ENCODE results near the gene HOXC6.

The HOXC6 gene

DNA sequence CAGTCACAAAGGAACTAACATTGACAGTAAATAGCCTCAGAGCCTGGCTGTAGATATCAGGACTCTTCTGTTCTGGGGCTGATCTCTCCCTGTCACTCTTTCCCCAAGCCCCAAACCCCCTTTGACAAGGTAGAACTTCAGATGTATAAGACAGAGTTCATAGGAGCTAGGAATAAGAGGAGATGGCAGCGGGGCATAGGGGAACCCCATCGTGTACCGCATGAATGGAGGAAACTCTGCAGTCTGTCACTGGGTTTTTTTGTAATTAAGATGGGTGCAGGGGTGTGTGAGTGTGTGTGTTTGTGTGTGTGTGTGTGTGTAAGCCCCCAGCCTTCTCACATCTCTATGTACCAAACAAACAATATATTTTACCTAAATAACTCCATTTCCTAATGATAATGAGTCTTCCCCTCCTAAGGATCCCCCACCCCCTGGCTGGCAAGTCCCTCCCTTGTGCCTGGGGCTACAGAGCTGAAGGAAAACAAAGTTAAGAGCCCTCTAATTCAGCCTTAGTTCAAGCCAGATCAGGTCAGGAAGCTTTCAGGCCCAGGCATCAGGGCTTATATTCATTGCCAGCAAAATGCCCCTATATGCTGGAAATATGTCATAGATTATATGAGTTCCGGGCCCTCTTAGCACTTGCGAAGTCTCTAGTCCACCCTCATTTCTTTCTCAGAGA is 16.3 kb downstream of the HOXC6 start:
- no peak for FAIRE-seq

DNA sequence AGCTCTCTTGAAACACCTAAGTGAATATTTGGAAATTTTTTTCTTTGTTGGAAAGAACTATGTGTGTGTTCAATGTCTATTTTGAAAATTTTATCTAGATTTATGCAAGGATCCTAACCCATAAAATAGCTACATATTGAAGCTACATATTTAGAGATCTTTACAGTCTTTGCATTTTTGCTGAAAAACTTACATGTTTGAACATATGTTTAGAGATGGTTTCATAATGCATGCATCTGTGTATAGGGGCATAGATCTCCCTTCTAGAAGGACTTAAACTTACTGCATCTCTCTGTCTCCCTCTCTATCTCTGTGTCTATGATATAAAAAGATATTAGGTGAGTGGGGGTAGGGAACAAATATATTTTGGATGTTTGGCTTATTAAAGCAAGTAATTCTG is 17.2 kb downstream of the HOXC6 start:
- FAIRE-seq, result no peak

DNA sequence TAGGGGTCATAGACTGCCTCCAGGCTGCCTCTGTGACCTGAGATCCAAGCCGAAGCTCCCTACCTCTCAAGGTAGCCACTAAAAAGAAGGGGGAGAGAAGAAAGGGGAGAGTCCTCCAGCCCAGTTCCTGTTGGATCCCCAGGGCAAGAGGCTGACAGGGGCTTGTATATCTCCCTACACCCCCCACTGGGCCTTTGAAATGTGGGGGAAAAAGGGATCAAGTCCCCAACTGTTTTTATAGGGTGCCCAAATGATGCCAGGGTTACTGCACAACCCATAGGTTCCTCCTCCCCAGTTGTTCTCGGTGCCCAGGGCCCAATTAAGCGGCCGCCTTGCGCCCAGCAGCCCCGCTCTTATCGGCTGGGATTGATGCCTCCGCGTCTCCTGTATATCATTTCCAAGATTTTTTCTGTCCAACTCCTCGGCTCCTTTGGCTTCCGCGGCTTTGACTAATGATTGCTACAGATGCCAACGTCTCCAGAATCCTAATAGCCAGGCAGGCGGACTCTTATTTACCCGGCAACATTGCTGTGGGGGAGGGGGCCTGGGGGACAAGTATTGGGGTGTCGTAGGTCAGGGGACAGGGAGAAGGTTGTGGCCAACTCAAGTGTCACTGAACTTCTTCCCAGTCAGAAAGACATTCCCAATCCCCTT is 17.8 kb downstream of the HOXC6 start:
- FAIRE-seq, result no peak

DNA sequence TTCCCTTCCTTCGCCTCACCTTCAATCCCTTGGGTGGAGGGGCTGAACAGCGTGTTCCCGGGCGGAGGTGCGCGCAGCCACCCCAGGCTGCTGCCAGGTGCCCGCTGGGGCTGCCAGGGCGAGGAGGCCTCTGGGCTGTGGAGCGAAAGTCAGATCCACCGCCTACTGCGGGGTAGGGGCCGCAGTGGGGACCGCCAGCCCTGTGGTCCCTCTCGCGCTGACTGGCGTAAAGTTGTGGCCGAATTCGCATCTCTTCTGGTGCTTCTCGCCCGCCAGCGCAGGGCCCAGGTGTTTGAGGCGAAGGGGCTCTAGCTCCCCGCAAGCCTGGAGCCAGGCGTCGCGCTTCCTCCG is 18.5 kb downstream of the HOXC6 start:
- FAIRE-seq, result no peak

DNA sequence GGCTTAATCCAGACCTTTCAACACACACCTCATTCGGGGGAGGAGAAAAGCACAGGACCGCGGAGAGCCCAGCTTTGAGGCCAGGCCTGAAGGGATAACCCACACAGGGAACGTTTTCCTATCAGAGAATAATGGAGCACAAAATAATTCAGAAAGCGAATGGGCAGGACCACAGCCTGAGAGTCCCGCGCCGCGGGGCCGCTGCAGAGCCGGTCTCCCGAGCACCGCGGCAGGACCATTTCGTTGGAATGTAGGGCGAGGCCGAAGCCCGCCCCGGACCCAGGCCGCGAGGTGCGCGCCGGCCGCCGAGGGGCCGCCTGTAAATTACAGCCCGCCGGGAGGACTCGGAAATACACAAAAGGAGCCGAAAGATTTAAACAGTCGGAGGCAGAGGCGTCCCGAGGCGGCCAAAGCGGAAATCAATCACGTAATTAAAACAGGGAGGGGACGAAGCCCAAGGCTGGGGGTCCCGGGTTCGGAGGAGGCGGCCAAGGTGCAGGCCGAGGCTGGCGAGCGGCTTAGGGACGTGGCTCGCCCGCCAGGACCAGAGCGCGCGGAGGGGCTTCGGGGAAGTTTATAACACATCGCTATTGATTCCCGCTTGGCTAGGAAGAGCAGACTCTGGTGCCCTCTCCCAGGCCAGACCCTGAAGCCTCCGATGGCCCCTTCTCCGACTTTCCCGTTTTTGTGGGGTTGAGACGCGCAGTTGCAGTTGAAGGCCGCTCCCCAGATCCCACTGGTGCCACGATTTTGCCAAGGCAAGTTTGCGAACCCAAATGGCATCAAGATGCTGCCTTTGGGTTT is 19.1 kb downstream of the HOXC6 start:
- no peak for FAIRE-seq

DNA sequence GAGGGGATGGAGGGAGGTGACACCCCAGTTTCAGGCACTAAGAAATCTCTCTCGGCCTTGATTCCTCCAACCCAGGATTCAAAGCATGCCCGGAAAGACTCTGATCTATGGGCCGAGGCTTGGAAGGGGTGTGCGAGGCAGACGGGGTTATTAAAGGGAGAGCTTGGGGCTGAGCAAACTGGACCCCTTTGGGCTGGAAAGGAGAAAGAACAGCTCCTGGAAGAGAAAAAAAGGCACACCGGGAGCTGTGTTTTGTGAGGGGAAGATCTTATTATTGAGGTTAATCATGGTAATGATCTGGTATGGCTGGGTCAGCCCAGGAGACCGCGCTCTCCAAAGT is 19.7 kb downstream of the HOXC6 start:
- no peak for FAIRE-seq

DNA sequence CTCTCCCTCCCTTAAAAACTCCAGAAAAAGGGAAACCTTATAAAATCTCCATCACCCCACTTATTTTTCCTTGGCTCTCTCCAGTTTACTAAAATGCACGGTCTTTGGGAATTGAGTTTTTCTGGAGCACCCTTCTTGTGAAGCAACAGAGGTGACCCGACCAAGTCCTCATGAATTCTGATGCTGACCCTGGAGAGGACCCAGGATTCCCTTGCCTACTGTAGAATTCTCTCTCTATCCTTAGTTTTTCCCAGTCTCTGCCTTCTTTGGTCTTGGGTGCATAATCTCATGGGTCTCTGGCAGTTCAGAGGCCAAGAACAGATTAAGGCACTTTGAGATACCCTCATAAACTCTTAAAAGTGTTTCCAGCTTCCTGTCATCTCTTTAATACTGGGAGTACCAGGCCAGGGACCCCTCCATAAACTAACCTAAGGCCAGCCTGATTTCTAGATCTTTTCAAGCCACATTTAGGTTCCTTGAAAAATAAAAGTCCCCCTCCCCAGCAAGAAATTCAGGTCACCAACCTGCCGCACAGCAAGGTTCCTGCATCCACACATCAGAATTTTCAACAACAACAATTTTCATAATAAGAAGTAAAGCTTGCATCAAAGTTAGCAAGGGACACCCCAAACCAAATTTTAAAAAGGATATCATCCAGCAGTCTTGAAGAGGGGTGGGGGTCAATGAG is 20.3 kb downstream of the HOXC6 start:
- FAIRE-seq, result no peak

DNA sequence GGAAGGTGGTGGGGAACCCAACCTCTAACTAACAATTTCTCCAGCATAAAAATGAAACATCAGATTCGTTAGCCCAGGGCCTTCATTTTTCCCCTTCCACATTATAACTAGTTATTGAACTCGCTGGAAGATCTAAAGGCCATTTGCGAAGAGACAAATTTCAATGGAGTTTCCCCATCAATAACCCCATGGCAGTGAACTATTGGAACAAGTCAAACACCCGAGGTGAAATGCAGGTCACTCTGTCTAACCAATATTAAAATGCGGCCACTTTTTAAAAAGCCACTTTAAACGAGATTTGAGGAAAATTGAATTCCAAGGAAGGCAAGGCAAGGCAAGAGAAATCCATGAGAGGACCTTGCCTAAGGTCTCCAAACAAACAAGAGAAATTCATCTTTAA is 20.9 kb downstream of the HOXC6 start:
- no peak for FAIRE-seq

DNA sequence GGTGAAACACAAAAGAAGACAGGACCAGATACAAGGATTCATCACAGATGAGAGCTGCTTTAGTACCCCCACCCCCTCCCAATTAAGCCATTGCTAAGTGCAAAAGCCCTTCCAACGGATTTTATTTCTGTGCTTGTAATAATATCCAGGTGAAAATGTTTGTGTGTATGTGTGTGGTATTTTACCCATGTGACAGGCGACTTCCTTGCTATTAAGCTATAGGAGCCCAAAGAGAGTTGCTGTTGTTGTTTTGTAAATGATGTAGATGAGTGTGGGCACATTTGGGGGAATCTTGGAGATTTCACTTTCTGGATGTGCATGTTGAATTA is 22.2 kb downstream of the HOXC6 start:
- FAIRE-seq, result no peak

DNA sequence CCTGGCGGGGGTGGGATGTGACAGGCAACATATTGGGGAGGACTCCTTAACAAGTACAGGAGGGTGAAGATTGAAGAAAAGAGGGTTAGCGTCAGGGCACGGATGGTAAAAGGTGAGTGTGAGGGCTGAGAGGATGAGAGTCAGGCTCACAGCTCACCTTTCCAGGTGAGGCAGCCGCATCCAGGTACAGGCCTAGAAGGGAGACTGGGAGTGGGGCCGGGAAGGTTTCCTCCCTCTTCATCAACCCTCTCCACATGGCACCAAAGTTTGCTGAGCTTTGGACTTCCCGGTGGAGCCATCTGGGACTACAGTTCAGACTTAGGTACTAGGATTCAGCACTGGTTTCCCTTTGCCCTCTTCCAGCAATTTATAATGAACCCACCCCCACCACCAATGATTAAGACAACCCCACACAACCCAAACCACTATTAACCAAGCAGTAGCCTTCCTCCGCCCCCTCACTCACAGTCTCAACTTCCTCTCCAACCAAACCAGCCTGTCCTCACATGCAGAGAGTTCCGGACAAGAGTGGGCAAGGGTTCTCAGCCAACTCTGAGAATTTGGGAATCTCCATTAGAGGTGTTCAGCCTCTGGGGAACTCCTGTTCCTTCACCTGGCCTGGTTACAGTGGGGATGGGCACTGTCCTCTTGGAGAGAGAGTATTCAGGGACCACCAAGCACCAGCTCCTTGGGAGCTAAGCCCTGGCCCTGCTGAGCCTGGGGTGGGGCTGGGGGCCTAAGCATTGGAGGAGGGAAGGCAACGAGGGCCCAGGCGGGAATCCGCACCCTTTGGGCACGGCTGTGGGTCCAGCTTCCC is 23.0 kb downstream of the HOXC6 start:
- no peak for FAIRE-seq

DNA sequence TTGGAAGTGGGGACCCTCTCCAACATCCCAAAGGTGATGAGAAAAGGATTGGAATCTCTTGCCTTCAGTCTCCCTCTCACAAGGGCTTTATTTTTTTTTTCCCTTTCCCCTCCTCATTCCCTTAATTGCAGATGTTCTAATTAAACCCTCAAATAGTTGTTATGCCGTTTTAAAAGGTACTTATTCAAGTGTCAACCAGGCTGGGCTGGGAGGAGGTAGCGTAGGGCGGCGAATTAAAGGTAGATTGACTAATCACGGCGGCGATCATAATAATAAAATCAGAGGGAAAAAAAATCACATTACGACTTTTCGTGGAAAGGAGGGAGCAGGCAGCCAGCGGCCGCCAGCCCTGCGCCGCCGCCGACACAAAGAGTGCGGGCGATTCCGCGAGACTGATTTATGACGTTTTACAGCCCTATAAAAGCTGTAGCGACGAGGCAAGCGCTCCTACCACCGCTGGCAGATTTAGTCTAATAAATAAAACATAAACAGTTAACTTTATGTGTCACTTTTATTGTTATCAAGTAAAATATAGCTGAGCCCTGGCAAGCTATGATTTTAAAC is 23.7 kb downstream of the HOXC6 start:
- FAIRE-seq, result no peak

DNA sequence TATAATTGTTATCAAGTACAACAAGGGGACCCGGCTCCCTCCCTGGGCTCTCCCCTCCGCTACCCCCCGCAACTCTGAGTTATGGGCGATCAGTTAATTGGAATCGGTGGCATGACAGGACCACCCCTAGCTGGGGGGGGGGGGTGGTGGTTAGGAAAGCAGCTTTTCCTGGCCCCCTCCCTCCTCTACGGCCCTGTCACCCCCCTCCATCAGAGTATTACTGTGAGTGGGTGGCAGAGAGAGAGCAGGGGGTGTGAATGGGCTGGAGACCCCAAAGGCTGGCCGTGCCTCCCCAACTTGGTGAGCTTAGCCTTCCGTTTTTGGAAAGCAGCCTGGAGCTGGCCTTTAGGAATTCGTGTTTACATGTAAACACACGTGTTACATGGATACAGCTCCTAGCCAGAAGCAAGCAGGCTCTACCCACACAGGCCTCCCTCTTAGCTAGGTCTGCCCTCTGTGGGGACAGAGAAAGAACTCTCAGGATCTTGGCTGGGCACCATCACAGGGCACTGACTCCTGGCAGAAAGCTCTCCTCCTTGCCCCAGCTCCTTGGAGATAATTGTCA is 24.3 kb downstream of the HOXC6 start:
- no peak for FAIRE-seq

DNA sequence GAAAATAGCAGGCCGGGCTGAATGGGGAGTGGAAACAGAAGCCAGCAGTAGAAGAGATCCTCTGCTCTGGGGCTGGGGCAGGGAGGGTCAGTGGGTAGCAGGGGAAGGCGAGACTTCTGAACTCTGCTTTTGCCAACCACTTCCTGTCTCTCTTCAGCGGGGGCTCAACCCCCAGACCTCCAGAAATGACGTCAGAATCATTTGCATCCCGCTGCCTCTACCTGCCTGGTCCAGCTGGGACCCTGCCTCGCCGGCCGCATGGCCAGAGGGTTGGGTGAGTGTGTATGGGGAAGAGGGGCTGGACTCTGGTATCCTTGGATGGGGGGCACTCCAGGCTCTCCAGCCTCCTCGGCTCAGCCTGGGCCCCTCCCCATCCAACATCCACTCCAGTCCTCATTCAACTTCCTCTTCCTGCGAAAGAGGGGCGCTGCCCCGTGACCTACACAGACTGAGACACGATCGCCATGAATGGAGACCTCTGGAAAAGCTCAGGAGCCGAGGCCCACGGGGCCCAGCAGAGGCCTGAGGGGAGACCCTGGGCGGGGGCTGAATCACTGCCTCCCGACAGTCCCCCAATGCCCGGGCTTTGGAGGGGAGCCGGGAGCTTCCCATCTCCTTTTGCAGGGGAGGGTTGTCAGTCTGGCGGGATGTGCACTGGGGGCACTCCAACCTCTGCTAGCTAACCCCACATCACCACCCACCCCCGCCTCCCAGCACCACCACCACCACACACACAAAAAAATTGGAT is 24.9 kb downstream of the HOXC6 start:
- no peak for FAIRE-seq

DNA sequence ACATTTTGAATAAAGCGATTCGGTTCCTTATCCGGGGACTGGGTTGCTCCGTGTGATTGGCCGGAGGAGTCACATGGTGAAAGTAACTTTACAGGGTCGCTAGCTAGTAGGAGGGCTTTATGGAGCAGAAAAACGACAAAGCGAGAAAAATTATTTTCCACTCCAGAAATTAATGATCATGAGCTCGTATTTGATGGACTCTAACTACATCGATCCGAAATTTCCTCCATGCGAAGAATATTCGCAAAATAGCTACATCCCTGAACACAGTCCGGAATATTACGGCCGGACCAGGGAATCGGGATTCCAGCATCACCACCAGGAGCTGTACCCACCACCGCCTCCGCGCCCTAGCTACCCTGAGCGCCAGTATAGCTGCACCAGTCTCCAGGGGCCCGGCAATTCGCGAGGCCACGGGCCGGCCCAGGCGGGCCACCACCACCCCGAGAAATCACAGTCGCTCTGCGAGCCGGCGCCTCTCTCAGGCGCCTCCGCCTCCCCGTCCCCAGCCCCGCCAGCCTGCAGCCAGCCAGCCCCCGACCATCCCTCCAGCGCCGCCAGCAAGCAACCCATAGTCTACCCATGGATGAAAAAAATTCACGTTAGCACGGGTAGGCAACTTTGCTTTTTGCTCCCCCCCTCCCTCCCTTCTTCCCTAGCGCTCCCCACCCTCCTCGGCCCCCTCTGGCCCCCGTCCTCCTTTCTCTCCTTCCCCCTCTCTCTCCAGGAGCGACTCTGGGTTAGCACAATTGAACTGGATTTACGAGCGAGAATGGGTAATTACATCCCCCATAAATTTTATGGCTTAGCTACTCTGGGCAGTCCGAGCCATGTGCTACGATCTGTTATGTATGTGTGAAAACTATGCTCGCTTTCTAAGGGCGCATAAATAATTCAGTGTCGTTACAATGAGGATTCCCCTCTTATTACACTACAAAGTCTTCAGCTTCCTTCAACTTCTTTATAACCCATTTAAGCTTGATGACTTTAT is 25.8 kb downstream of the HOXC6 start, which contains the start of gene HOXC4:
Gene HOXC4, plus strand, starts transcription at position 85 of the 991 bp plus-strand sequence. Its CDS starts 88 bp downstream, at position 173.
- FAIRE-seq, result no peak

DNA sequence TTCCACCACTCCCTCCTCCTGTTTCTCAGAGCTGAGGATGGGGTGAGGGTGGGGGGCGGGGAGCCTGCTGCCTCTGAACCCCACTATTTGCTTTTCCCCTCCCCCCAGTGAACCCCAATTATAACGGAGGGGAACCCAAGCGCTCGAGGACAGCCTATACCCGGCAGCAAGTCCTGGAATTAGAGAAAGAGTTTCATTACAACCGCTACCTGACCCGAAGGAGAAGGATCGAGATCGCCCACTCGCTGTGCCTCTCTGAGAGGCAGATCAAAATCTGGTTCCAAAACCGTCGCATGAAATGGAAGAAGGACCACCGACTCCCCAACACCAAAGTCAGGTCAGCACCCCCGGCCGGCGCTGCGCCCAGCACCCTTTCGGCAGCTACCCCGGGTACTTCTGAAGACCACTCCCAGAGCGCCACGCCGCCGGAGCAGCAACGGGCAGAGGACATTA is 26.5 kb downstream of the HOXC6 start:
- no peak for FAIRE-seq

DNA sequence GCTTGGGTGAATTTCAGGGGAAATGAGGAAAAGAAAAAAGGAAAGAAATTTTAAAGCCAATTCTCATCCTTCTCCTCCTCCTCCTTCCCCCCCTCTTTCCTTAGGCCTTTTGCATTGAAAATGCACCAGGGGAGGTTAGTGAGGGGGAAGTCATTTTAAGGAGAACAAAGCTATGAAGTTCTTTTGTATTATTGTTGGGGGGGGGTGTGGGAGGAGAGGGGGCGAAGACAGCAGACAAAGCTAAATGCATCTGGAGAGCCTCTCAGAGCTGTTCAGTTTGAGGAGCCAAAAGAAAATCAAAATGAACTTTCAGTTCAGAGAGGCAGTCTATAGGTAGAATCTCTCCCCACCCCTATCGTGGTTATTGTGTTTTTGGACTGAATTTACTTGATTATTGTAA is 27.3 kb downstream of the HOXC6 start:
- no peak for FAIRE-seq

DNA sequence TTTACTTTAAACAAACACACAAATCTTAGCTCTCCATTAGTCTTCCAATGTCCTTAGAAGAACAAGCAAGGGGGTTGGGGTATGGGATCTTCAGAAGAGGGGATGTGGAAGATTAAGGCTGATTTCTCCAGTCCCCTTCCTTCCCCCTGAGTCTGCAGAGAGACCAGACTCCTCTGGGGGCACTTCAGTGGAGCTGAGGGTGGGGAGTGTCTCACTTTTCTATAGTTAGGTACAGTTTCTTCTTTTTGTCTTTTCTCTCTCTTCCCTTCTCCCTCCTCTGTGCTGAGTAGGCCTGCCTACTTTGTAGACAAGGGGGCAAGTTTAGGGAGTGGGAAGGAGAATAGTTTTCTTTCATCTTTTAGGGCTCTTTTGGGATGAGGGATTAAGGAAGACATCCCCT is 27.9 kb downstream of the HOXC6 start:
- FAIRE-seq, result no peak

DNA sequence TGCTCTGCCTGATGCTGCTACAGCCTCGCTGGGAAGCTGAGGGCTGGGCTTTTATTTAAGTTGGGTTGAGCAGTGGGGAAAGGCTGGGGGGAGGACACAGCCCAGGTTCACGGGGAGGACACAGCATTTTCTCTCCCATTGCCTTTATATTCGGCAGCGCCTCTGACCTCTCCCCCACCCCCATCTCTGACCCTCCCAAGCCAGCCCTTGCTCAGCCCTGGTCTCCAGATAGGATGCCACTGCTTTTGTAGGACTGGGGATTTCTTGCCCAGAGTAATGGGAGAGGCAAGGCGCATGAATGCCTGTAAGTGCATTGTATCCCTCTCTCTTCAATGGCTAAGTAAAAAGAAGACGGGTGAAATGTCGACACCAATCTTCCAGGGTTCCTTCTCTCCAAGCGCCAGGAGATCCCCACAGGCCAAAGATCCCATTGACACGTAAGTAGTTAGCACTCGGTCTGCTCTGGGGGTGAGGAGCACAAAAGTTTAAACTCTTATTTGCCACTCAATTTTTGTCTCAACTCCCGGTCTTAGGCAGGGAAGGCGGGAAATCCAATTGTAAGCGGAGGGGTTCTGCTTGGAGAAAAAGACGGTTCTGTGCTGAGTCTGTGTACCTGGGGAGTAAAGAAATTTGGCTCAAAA is 30.0 kb downstream of the HOXC6 start:
- FAIRE-seq, result no peak

DNA sequence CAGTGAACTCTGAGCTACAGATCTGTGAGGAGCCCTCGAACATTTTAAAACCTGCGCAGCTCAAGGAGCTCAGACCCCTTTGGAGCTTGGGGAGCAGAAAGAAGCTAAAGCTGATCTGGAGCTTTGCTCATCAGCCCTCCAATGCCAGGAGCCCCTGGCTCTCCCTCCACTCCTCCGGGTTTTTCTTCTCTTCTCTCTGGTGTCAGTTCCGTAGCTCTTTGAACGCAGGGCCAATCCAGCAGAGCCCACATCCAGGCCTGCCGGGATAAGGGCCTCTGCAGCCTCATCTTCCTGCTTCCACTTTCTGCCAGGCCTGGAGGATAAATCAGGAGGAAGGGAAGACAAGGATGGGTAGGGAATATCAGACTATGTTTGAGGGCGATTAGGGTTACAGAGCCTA is 31.4 kb downstream of the HOXC6 start:
- FAIRE-seq, result no peak

Measured in islet of Langerhans (tissue), 1 donor.